Hepatocyte (in vitro differentiated cells): ENCODE results near the gene MYOD1. TPM values are rescaled to one million over a fixed set of nuclear protein-coding genes. Genes with fewer than 3 reads are reported as not detected.

Experiments
- DNase-seq: peaks from one replicate; pipeline ENCODE4 v3.0.0-alpha.2; 2016; ENCODE audit warnings: low spot score
- H2AFZ ChIP-seq: fragments of 200-600 bp; sonication (generic); 2 replicates; pipeline ENCODE4 v1.6.0; 2016; ENCODE audit warnings: antibody characterized with exemption, mild to moderate bottlenecking
- H3K27ac ChIP-seq: fragments of 200-600 bp; sonication (generic); 2 replicates; pipeline ENCODE4 v1.5.1; 2016; ENCODE audit warnings: mild to moderate bottlenecking
- H3K27me3 ChIP-seq: fragments of 200-600 bp; sonication (generic); 2 replicates; pipeline ENCODE4 v1.6.1; 2016
- H3K36me3 ChIP-seq: fragments of 200-600 bp; sonication (generic); replicated peaks from 2 replicates; pipeline ENCODE4 v1.5.1; 2016; ENCODE audit warnings: low read depth; ENCODE audit not compliant: insufficient read depth
- H3K4me1 ChIP-seq: fragments of 200-600 bp; sonication (generic); 2 replicates; pipeline ENCODE4 v1.5.1; 2016; ENCODE audit warnings: mild to moderate bottlenecking, moderate library complexity; ENCODE audit not compliant: insufficient read depth
- H3K4me2 ChIP-seq: fragments of 200-600 bp; sonication (generic); 2 replicates; pipeline ENCODE4 v1.6.0; 2016
- H3K4me3 ChIP-seq: fragments of 200-600 bp; sonication (generic); 2 replicates; pipeline ENCODE4 v1.5.1; 2016; ENCODE audit warnings: mild to moderate bottlenecking
- H3K79me2 ChIP-seq: fragments of 200-600 bp; sonication (generic); 2 replicates; pipeline ENCODE4 v1.6.0; 2017; ENCODE audit warnings: mild to moderate bottlenecking
- H3K9me2 ChIP-seq: fragments of 200-600 bp; sonication (generic); replicated peaks from 2 replicates; pipeline ENCODE4 v1.6.0; 2017; ENCODE audit warnings: mild to moderate bottlenecking; ENCODE audit not compliant: insufficient read depth
- H3K9me3 ChIP-seq: fragments of 200-600 bp; sonication (generic); 2 replicates; pipeline ENCODE4 v1.5.1; 2016; ENCODE audit warnings: low read depth, mild to moderate bottlenecking
- H4K20me1 ChIP-seq: fragments of 200-600 bp; sonication (generic); 2 replicates; pipeline ENCODE4 v1.6.0; 2016; ENCODE audit warnings: mild to moderate bottlenecking; ENCODE audit not compliant: insufficient read depth, poor library complexity, severe bottlenecking
- CTCF ChIP-seq: fragments of 200-600 bp; sonication (generic); IDR thresholded peaks from 2 replicates; pipeline ENCODE4 v1.5.1; 2016; ENCODE audit warnings: antibody characterized with exemption, mild to moderate bottlenecking; ENCODE audit not compliant: poor library complexity
- EZH2 ChIP-seq: fragments of 200-600 bp; sonication (generic); IDR thresholded peaks from 2 replicates; pipeline ENCODE4 v1.6.1; 2016; ENCODE audit warnings: antibody characterized with exemption, mild to moderate bottlenecking, borderline replicate concordance
- EZH2phosphoT487 ChIP-seq: fragments of 200-600 bp; sonication (generic); IDR thresholded peaks from one replicate; pipeline ENCODE4 v1.6.1; 2018; ENCODE audit warnings: antibody characterized with exemption, mild to moderate bottlenecking, low read depth, moderate library complexity; ENCODE audit not compliant: unreplicated experiment, severe bottlenecking
- WGBS: methylation state at CpG from one replicate; pipeline ENCODE4 v1.1.6; 2016; ENCODE audit warnings: low lambda C conversion rate; ENCODE audit errors: missing lambda C conversion rate; 5-methylcytosine and 5-hydroxymethylcytosine counted together
- polyA plus RNA-seq: library from polyadenylated mRNA; unstranded; fragments of >200 nt; fragmentation: Nextera tagmentation; extraction: Ambion mirVana; gene quantifications from 2 replicates; pipeline ENCODE4 v1.2.1, GENCODE V29; 2016
- total RNA-seq: library from RNA; depleted of rRNA; stranded (reverse); fragments of >200 nt; gene quantifications from 2 replicates; pipeline ENCODE4 v1.2.3, GENCODE V29; 2014

The MYOD1 gene
- total and polyA plus RNA-seq, 2 experiments from 2014 or later = not detected

- TF ChIP-seq CTCF = no peak
- TF ChIP-seq EZH2 = peak; percentile 10
- TF ChIP-seq EZH2phosphoT487 = no peak
- Histone ChIP-seq H3K9me2 (no peaks in the 10 kb centered on the region), H3K36me3 (no peaks in the 10 kb centered on the region), H3K27ac (no peak overlapping the region), H3K79me2 (no peaks in the 10 kb centered on the region), H4K20me1 (no peaks in the 10 kb centered on the region), H3K4me3 (no peak overlapping the region), H3K27me3 (peaks cover 59% of the 10 kb centered on the region), H3K4me2 (no peak overlapping the region), H2AFZ (no peak overlapping the region), H3K9me3 (no peaks in the 10 kb centered on the region), H3K4me1 (no peaks in the 10 kb centered on the region)
- 70% methylated on average over 10 of the region's 10 CpGs for WGBS
- no peak for DNase-seq
These were observed 19.0 kb downstream of the MYOD1 start for GRCh38 chr11:17738151-17738973.

DNA sequence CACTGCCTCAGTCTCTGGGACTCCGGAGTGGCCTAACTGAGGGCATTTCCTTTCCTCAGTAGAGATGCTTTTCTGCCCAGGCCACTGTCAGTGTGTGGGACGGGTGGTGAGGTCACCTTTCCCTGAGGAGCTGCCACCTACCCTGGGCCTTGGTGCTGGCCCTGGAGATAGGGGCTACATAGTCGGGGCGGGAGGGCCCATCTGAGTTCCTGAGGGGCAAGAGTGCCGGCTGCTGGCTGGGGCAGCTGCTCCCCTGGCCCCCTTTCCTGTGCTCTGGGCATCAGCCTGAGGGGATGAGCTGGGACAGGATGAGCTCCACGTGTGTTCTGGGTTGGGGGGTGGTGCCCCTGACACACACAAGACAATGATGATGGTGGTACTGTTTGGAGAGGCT is 20.6 kb downstream of the MYOD1 start:
- peaks cover 52% of the 10 kb centered on the region for H3K27me3 ChIP-seq
- no peak overlapping the region for H2AFZ ChIP-seq
- no peak overlapping the region for H3K4me3 ChIP-seq
- no peaks in the 10 kb centered on the region for H3K79me2 ChIP-seq
- H3K27ac ChIP-seq = no peak overlapping the region
- H3K9me2 ChIP-seq = no peaks in the 10 kb centered on the region
- no peaks in the 10 kb centered on the region for H3K9me3 ChIP-seq
- no peak overlapping the region for H3K4me2 ChIP-seq
- DNase-seq = no peak
- no peak for TF ChIP-seq EZH2
- no peak for TF ChIP-seq EZH2phosphoT487
- no peak for TF ChIP-seq CTCF
- H4K20me1 ChIP-seq = no peaks in the 10 kb centered on the region
- no peaks in the 10 kb centered on the region for H3K36me3 ChIP-seq
- H3K4me1 ChIP-seq = no peaks in the 10 kb centered on the region
- 77% methylated on average over 6 of the region's 6 CpGs for WGBS

DNA sequence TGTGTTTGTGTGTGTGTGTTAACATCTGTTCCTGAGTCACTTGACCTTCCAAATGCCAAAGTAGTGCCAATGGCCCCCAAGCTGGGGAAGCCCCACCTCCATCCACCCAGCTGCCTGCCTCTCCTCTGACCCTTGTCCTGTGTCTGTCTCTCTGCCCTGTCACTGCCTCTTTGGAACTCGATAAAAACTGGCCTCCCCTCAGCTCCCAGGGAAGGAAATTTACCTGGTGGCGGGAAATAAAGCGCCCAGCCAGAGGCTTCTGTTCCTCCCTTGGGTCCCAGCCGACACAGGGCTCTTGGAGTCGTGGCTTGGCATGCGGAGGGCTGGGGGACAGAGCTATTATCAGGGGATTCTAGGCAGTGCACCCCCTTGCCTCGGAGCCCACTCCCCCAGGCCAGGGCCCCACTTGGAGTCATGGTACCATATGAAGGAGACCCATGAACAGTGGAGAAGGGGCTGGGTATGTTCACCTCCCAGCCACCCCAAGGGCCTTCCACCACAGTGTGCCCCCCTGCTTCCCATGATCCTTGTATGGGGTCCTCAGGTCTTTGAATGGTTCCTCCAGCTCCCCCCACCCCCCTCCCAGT is 21.4 kb downstream of the MYOD1 start:
- TF ChIP-seq EZH2 (no peak), CTCF (no peak), EZH2phosphoT487 (no peak)
- Histone ChIP-seq H3K9me2 (no peaks in the 10 kb centered on the region), H3K4me2 (no peak overlapping the region), H4K20me1 (no peaks in the 10 kb centered on the region), H3K9me3 (no peaks in the 10 kb centered on the region), H3K4me3 (no peak overlapping the region), H3K4me1 (no peaks in the 10 kb centered on the region), H3K27me3 (peaks cover 48% of the 10 kb centered on the region), H2AFZ (no peak overlapping the region), H3K36me3 (no peaks in the 10 kb centered on the region), H3K79me2 (no peaks in the 10 kb centered on the region), H3K27ac (no peak overlapping the region)
- 82% methylated on average over 7 of the region's 7 CpGs for WGBS
- no peak for DNase-seq
